ENCODE results near the gene UBR1. TPM values are rescaled to one million over a fixed set of nuclear protein-coding genes. Genes with fewer than 3 reads are reported as not detected.

UBR1 gene
- total and polyA plus RNA-seq, 8 donors = 24.3 to 31.5 (median 28.5) TPM

DNA sequence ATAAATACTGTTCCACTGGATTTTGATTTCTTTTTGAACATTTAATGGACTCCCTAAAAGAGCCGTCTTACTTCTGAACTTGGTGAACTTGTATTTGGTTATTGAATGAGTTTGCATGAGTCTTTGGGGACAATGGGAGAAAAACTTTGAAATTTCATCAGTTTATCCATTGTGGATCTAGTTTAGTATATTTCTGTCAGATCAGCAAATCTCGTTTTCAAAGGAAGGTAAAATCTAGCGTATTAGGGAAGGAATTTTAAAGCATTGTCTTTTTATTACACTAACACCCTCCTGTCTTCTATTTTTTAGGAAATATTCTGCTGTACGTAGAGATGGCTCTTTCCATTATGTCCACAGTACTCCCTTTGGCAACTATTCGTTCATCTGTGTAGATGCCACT, 40.3 kb upstream of the UBR1 start:
- DNase-seq (no peak), ATAC-seq (no peak)
- H3K4me3 ChIP-seq = no peak overlapping the region
- H3K4me1 ChIP-seq = peaks cover 0 to 6% of the 10 kb centered on the region in 2 donors
- no peaks in the 10 kb centered on the region for H3K27me3 ChIP-seq
- H3K36me3 ChIP-seq = peaks cover 0 to 49% of the 10 kb centered on the region in 2 donors
- intact Hi-C loops (cut with DNase I) = no loop called here
- no peak overlapping the region for H3K27ac ChIP-seq
- no peaks in the 10 kb centered on the region for H3K9me3 ChIP-seq
- TF ChIP-seq, protein P1, sequence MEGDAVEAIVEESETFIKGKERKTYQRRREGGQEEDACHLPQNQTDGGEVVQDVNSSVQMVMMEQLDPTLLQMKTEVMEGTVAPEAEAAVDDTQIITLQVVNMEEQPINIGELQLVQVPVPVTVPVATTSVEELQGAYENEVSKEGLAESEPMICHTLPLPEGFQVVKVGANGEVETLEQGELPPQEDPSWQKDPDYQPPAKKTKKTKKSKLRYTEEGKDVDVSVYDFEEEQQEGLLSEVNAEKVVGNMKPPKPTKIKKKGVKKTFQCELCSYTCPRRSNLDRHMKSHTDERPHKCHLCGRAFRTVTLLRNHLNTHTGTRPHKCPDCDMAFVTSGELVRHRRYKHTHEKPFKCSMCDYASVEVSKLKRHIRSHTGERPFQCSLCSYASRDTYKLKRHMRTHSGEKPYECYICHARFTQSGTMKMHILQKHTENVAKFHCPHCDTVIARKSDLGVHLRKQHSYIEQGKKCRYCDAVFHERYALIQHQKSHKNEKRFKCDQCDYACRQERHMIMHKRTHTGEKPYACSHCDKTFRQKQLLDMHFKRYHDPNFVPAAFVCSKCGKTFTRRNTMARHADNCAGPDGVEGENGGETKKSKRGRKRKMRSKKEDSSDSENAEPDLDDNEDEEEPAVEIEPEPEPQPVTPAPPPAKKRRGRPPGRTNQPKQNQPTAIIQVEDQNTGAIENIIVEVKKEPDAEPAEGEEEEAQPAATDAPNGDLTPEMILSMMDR (IDR thresholded peaks at IDR 0.05) = no peak

DNA sequence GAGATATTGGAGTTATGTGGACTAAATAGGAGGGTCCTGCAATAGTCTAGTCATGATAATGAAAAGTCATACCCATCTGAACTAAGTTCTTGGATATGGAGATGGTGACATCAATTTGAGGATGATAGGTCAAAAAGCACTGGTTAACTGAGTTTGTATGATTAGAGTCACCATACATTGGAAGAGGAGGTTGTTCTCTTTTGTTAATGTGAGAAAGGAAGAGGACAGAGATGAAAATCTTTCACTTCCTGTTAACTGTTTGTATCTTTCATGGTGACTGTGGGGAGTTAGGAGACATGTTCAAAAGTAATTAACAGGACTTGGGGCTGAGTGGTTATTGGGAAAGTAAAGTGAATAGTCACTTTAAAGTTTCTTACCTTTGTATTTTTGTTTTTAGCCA, 38.7 kb upstream of the UBR1 start:
- Histone ChIP-seq H3K27ac (no peak overlapping the region), H3K9me3 (no peaks in the 10 kb centered on the region), H3K36me3 (peaks cover 0 to 49% of the 10 kb centered on the region in 2 donors), H3K4me1 (peaks cover 0 to 6% of the 10 kb centered on the region in 2 donors), H3K27me3 (no peaks in the 10 kb centered on the region), H3K4me3 (no peak overlapping the region)
- intact Hi-C loops (cut with DNase I) = no loop called here
- TF ChIP-seq, protein P1 (IDR thresholded peaks at IDR 0.05) = no peak
- DNase-seq = no peak
- no peak for ATAC-seq

DNA sequence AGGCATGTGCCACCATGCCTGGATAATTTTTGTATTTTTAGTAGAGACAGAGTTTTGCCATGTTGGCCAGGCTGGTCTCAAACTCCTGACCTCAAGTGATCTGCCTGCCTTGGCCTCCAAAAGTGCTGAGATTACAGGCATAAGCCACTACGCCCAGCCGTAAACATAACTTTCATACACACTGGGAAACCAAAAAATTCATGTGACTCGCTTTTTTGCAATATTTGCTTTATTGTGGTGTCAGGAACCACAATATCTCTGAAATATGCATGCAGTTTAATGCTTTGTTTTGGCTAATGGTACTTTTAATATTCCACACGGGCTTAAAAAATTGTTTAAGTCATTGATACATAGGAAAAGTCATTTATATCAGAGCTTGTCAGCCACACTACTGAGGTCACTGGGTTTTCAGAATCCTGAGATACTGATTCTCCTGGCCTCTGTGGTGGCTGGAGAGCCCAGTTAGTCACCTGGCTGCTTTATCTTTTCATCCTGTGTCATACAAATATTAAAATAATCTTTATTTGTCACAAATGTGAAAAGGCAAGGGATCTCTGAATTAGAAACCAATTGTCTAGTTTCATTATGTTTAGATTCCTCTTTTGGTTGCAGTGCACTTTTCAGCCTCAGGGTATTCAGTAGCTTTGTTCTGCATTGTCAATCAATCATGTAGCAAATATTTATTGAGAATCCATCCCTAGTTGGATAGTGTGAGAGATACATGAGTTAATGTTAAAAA, 37.5 kb upstream of the UBR1 start:
- H3K9me3 ChIP-seq = no peaks in the 10 kb centered on the region
- intact Hi-C loops (cut with DNase I) = no loop called here
- no peak overlapping the region for H3K4me3 ChIP-seq
- peaks cover 0 to 49% of the 10 kb centered on the region in 2 donors for H3K36me3 ChIP-seq
- no peaks in the 10 kb centered on the region for H3K27me3 ChIP-seq
- TF ChIP-seq, protein P1 (IDR thresholded peaks at IDR 0.05) = no peak
- H3K4me1 ChIP-seq = peaks cover 0 to 6% of the 10 kb centered on the region in 2 donors
- ATAC-seq (no peak), DNase-seq (no peak)
- no peak overlapping the region for H3K27ac ChIP-seq

DNA sequence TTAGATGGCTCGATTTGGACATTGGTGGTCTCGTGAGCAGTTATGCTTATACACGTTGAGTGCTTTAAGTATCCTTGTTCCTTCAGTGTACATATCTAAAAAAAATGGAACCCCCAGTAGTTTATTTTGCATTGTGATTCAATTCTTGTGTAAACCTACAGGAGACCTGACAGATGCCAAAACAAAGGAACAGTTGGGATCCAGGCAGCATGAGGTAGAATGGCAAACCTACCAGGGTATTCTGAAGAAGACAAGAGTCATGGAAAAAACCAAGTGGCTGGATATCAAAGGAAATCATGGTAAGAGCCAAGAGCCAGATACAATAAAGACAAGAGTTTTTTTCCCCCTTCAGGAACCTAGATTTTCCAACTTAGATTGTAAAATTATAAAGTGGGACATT, 29.5 kb upstream of the UBR1 start:
- Histone ChIP-seq H3K4me3 (no peak overlapping the region), H3K27me3 (no peaks in the 10 kb centered on the region), H3K27ac (no peak overlapping the region), H3K4me1 (peaks cover 0 to 24% of the 10 kb centered on the region in 2 donors), H3K36me3 (peaks cover 0 to 45% of the 10 kb centered on the region in 2 donors), H3K9me3 (no peaks in the 10 kb centered on the region)
- TF ChIP-seq, protein P1 (IDR thresholded peaks at IDR 0.05) = no peak
- intact Hi-C loops (cut with DNase I) = no loop called here
- ATAC-seq (no peak), DNase-seq (no peak)

DNA sequence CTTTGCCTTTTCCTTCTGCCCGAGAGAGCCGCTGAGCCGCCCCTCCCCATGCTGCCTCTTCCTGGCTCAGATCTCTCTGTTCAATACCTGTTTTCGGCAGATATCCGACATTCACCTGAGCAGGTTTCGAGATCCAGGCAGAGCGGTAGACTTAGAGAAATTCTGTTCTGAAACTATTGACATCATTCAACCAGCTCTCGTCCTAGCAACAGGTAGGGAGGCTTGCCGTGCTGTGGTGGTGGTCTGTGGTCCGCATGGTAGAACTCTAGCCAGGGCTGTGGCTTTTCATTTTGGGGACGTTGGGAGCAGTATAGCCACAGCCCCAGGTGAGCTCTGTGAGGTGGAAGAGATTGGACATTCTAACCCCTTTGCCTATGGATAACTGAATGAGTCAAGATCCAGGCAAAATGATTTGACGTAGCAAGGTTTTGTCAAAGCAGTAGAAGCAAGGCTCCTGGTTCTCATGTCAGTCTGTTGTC, 28.4 kb upstream of the UBR1 start:
- TF ChIP-seq, protein P1 (IDR thresholded peaks at IDR 0.05) = no peak
- Histone ChIP-seq H3K27ac (peak overlapping the region; percentile 87 to 88), H3K4me1 (peaks cover 0 to 24% of the 10 kb centered on the region in 2 donors), H3K27me3 (no peaks in the 10 kb centered on the region), H3K36me3 (peaks cover 0 to 33% of the 10 kb centered on the region in 2 donors), H3K9me3 (no peaks in the 10 kb centered on the region), H3K4me3 (peak overlapping the region; percentile 82 to 85)
- DNase-seq (no peak), ATAC-seq (peak; percentile 5)
- intact Hi-C loops (cut with DNase I) = no loop called here
